ENCODE data around the gene ISM1.

Gene ISM1

DNA sequence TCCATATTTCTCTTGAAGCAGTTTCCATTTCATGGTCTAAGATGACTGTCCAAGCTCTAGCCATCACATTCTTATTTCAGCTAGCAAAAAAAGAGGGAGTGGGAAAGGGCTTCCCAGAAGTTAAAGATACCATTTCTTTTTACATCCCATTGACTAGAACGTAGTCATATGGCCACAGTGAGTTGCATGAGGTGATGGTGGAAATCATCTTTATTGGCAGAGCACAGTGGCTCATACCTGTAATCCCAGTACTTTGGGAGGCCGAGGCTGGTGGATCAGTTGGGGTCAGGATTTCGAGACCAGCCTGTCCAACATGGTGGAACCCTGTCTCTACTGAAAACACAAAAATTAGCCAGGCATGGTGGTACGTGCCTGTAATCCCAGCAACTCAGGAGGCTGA lies 99.6 kb downstream of the ISM1 start:
- DNase-seq = no peak

DNA sequence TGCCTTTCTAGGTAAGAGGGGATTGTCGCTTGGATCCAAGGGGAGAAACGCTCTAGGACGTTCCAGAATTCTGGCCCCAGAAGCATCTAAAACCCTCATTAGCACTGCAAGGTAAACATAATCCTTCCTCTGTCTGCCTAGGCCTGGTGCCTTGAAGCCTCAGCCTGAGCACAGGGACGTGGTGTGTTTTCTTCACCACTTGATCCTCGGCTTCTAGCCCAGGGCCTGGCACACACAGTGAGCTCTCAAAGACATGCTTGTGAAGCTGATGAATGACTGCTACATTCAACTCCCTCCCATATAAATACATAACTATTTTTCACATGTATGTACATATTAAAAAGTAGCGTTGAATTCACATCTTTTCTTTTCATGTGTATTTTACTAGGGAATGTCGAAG lies 100.3 kb downstream of the ISM1 start:
- DNase-seq = no peak

DNA sequence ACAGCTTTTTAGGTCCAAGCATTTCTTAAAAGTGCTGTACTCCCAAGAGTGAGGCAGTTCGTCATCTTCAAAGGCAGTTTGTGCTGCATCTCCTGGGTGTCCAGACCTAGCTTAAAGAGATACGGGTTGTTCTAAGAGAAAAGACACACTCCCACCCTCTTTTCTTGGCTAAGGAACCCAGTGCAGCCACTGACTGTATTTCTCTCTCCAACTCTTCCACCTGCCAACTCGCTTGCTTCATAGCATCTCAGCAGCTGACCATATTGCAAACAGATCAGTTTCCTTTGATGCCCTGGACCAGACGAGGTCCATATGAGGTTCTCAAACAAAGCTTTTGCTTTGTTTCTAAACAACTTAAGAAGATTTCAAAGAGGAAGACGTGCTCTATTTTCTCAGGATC lies 101.1 kb downstream of the ISM1 start:
- no peak for DNase-seq

DNA sequence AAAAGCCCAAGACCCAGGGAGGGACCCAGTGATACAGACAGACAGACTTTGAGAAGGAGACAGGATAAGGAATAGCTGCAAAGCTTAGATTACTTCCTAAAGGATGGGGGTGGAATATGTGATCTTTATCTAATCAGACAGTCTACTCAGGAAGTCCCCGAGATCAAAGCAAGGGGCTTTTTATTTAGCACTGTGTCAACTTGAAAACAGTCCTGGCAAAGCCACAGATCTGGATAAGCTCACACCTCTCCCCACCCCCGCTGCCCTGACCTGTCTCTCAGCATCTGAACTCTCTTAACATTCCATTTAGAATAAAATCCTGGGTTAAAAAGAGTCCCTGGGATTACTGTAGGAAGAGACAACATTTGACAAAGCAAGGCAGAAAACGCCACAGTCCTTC lies 101.5 kb downstream of the ISM1 start:
- no peak for DNase-seq

DNA sequence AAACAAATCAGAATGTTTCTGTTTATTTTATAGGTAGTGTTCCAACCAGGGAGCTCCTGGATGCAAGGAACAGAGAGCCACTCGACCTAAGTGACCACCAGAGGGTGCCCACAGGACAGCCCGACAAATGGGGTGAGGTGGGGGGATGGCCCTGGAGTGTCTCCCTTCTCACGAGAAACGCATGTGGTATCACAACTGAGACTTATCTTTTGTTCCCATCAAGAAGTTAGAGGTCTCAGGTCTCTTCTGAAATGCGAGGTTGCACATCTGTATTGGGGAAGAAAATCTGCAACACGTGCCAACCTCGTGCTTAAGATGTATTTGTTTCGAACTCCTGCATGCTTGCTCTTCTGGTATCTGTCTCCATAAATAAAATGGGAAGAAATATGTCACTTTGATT lies 104.0 kb downstream of the ISM1 start:
- DNase-seq = no peak

DNA sequence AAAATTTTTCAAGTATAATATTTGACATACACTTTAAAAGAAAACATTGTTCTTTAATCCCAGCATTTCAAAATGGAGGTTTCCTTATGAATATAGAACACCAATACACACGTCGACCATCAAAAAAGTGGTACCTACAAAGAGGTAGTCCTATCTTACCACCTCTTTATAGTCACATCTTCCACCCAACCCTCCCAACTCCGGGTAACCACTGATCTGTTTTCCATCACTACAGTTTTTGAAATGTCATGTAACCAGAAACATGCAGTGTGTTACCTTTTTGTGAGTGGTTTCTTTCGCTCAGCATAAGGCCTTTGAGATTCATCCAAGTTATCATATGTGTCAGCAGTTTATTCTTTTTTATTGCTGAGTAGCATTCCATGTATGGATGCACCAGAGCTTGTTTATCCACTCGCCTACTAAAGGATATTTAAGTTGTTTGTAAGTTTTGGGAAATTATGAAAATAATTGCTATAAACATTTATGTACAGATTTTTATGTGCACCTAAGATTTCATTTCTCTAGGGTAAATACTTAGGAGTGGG lies 104.8 kb downstream of the ISM1 start:
- no peak for DNase-seq

DNA sequence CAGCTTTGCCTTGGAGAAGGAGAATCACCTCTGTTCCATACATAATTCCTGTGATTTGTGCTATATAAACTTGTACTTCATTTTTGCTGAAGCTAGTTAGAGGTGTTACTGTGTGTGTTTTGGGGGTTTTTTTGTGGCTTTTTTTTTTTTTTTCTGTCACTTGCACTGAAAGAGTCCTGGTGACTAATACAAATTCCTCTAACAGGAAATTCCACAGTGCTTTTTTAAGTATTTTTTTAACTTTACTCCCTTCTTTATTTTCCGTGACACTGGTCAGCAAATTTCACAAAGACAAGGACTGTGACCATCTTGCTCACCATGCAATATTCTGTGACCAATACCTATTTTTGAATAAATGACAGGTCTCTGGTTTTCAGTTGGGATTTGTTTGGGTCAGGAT lies 110.5 kb downstream of the ISM1 start:
- no peak for DNase-seq

DNA sequence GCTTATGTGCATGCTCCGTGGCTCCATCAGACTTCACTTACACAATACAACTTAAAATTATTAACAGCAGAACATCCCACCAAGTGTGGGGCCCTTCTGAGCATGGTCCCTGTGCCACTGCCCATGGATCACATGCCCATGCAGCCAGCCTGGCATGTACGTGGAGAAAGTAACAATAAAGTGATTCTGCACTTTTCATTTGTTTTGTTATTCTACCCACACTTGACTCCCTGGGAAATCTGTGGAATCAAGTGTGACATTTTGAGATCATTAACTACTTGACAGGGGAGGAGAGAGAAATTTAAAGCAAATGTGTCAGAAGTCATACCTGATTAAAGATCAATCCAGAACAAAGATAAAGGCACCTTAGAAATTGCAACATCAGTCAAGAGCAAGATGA lies 112.0 kb downstream of the ISM1 start:
- DNase-seq = no peak

DNA sequence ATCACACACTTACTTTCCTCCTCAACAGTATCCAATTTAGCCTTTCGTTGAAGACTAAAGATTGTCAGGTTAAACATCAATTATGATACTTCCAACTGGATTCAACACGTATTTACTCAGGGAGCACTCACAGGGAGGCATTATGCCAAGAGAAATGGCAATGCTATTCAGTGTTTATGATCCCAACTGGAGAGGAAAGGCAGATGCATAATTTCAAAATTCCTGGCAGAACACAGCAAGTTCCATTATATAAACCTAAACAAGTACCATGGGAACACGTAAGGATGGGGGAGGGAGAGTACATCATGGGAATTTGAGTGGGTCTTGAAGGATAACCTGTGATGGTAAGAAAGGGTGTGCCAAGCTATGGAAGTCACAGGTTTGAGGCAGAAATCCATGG lies 112.7 kb downstream of the ISM1 start:
- DNase-seq = no peak

DNA sequence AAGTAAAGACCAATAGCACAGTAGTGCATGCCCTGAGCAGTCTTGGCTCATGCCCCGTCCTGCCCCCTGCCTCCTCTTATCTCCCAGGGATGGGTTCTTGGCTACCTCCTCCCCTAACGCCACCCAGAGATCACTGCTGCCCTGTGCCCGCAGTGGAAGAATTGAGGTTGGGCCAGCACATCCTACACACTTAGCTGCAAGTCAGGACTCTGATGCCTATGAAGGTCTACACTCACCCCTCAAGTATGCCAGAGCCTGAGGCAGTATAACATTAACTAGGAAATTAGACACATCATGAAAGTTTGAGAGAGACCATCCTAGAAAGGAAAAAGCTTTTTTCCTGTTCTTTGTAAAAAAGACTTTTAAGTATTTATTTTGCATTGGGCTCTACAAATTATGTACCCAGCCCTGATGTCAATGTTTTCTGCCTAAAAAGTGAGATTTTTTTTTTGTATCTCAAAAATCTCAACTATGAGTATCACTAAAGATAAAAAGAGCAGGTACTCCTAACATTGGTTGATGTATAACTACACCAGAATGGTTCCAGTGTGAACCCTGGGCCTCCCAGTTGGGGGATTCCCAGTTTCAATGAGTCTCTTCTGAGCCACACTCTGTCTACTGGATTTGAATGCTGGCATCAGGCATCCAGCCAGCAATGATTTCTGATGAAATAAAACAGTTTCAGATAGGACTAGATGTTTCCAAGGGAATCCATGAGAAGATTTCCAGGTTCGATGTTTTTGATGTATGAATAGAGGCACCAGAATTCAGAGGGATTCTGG lies 115.4 kb downstream of the ISM1 start:
- DNase-seq = no peak

DNA sequence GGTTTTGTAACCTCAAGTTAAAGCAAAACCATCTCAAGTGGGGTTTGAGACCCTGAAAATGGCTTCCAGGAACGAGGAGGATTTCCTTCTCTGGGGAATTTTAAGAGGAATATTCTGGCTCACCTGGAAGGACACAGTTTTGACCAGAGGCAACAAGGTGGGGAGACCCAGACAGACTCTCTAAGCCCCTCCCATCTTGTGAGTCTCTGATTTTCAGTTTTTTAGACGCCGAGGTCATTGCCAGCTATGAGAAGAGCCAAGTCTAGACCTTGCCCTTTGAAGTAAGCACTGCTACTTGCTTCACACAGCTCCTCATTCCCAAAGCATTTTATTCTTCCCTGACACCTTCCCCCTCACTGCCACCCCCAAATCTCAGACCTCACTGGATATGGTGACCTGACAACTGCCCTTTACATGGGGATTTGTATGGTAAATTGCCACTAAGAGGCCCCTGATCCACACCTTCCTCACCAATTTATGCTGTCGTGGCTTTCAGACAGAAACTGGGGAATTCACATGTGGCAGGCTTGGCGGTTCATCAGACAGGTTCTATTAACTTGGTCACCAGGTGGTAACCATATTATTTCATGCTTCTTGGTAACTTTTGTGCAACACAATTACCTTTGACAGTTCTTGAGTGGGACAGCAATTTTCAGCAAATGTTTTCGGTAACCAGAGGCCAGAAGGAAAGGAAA lies 116.2 kb downstream of the ISM1 start:
- no peak for DNase-seq

DNA sequence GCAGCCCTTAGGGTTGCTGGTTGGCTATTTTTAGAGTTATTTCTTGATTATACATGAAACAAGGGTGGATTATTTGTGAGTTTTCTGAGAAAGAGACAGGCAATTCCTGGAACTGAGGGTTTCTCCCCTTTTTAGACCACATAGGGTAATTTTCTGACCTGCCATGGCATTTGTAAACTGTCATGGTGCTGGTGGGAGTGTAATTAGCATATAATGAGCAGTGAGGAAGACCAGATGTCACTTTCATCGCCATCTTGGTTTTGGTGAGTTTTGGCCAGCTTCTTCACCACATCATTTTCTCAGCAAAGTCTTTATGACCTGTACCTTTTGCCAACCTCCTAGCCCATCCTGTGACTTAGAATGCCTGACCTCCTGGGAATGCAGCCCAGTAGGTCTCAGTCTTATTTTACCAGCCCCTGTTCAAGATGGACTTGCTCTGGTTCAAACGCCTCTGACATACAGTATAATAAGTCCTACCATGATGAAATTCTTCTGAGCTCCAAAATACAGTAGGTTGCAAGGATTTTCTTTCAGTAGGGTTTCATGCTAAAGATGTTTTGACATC lies 117.1 kb downstream of the ISM1 start:
- no peak for DNase-seq

DNA sequence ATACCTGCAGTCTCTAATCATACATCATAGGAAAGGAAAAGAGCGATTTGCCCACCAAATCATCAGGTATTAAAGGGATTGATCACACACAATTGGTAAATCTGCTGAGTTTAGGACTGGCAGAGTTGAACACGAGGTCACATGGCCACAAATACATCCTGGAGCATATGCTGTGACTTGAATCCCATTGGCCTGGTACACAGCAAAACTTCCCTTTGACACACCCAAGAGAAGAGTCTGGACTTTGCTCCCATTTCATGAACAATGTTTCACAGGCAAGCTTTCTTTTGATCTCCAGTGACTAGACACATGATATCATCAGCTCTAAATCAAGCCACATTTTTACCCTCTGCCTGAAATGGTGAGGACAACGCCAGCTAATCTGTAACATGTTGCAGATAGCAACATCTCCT lies 117.9 kb downstream of the ISM1 start:
- no peak for DNase-seq

DNA sequence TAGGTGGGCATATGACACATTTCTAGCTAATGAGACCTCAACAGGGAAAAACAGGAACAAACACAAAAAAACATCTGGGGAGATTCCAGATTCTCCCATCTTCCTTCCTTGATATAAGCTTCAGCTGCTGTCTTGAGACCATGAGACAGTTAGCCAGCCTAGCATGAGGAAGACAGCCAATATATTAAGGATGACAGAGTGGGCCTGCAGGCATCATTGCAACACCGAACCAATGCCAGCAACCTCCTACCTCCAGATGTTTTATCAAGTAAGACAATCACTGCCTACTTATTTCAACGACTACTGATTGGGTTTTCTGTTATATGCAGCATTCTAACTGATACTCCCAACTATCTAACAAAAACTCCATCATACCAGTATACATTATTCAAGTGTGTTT lies 119.0 kb downstream of the ISM1 start:
- DNase-seq = no peak

DNA sequence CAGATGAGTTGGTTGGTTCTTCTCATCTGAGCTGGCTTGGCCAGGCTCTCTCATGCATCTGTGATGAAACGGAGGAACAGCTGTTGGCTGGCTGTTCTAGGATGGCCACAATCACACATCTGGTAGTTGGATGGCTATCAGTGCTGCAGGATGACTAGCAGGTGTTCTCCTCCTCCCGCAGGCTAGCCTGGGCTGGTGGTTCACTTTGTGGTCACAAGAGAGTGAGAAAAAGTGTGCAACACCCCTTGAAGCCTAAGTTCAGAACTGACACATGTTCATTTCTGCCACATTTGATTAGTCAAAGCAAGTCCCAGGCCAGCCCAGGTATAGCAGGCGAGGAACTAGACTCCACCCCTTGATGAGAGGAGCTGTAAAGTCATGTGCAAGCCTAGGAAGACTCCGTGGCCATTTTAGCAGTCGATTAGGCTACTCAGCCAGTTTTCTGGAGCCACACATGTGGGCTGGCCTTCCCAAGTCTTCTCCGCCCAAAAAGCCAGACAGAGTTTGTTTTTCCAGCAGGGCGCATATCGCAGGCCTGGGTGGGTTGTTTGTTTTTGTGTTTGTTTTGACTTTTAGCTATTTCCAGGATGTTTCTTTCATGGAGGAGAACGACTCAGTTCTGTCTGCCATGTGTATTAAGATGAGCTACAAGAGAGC lies 120.8 kb downstream of the ISM1 start:
- no peak for DNase-seq

DNA sequence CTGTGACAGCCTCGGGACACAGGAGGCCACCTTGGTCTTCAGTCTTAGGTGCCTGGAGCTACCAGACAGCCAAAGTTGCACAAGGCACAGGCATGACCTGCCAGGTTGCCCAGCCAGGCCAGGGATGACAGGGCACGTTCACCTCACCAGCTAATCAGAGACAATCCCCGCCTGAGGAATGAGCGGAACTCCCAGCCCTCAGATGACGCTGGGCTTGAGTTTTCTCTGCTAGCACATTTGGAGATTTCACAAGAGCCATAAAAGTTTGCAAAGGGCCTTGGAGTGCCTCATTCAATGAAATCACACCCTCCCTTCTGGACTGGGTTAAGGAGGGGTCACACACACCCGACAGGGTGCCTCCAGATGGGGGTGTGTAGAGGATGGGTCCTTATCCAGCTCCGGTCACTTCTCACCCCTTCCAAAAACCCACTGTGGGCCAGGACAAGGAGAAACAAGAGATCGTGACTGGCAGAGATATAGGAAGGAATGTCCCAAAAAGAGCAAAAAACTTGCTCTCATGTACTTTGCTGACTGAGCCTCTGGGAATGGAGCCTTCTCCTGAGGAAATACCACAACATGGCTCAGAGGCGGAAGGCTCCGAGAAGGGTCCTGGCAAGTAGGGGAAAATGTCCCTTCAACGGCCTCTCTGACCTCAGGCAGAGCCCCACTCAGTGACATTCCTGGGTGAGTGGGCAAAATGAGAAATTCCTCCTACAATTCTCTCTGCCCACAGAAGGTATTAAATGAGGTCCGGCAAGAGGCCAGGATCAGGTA lies 121.6 kb downstream of the ISM1 start:
- no peak for DNase-seq

DNA sequence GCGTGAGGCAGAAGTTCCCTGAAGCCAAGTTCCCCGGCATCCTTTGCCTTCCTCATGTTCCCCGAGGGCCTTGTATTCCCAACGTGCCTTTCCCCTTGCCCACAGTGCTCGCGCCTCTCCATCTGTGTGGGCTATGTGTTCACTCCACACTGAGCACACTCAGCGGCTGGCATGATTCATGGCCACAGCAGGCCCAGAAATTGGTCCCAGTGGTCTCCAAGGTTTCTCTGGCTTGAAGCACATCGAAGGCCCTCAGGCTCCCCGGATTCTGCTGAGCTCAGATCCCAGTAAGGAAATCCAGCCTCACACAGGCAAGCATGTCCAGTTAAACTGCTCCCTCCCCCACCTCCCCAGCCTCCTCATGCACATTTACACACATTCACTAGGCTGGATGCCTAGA lies 123.6 kb downstream of the ISM1 start:
- DNase-seq = no peak

DNA sequence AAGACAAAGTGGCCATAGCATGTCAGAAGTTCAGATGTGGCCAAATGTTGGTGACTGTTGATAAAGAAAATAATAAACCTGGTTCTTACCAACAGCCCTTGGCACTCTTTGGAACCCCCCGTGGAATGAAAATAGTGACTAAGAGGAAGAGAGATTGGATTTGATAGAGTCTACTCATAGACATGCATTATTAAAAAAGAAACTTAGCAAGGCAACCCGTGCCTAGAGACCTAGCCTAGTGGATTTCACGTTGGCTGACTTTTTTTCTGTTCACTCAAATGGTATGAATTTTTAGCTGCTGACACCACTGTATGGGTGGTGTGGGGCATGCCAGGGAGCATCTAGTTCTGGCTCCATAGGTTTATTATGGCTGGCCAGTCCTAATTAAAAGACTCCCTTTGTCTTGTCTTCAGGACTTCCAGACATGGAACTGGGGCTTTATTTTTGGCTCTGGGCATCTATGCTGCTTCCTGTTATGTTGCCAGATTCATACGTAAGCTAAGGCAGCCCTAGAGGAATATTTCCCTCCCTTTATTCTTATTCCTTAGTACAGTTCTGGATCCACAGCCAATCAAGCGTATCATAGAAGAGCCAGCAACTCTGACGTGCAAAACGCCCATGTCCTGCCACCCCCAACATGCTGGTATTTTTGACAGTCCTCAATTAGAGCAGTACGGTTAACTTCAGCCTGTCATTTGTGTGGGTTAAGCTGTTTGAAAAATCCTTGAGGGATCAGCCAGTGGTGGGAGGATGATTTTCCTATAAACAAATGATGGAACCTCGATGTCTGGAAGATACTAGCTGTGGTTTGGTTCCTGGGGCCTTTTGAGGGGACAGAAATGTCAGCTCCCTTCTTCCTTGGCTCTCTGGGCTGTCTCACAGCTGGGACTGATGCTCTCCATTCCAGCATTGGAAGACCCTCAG lies 127.5 kb downstream of the ISM1 start:
- peak; percentile 68 for DNase-seq

DNA sequence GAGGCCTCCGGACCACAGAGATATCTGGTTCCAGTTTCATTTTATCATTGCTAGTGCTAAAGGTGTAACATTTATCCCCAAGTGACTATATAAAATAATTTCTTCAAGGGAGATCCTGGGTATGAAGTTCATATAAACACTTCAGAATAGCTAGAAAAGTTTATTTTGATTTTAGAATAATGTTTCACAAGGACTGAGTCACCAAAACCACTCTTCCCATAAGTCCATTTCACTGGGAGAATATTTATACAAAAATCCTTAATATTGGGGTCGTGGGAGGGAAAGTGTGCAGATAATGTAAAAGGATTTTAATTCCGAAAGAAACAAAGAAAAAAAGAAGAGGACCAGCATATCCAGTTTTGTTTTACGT lies 128.1 kb downstream of the ISM1 start:
- DNase-seq = no peak

Data from left hindlimb (tissue), 1 donor.